Fibroblast of peridontal ligament (primary cell): ENCODE measurements around the gene RPTOR.
"Not testable (repeated sequence)": the region's sequence is repeated elsewhere in the genome, so short reads cannot be mapped to it uniquely, and the experiment has no call there.

Experiments used
- DNase-seq: peaks from one replicate; pipeline ENCODE4 v3.0.0-alpha.2; 2010; ENCODE audit errors: extremely low read depth

RPTOR gene

DNA sequence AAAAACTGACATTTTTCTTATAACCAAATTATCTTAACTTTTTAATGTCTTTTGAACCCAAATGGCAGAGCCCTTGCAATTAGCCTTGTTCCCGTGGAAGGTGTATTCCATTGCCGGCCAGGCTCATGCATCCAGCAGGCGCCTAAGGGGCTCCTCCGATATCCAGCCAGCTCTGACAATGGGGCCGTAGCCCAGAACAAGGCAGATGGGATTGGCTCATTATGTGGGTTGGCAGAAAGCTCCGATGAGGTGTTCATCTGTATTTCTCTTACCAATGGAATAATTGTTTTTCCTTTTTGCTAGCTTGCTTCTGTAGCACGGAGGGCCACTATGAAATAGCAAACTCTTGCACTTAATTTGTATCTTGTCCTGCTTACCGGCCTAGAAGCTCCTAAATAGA is 238.8 kb downstream of the RPTOR start:
- DNase-seq, result no peak

DNA sequence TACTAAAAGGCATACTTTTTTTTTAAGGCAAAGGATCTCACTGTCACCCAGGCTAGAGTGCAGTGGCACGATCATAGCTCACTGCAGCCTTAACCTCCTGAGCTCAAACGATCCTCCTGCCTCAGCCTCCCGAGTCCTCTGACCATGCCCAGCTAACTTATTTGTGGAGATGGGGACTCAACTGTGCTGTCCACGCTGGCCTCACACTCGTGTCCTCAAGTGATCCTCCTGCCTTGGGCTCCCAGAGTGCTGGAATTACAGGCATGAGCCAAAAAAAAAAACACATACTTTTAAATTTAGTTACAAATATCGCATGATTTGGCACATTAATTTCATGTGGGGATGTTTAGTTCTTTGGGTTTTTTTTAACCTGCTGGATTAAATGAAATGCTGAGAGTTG is 239.3 kb downstream of the RPTOR start:
- DNase-seq, result no peak

DNA sequence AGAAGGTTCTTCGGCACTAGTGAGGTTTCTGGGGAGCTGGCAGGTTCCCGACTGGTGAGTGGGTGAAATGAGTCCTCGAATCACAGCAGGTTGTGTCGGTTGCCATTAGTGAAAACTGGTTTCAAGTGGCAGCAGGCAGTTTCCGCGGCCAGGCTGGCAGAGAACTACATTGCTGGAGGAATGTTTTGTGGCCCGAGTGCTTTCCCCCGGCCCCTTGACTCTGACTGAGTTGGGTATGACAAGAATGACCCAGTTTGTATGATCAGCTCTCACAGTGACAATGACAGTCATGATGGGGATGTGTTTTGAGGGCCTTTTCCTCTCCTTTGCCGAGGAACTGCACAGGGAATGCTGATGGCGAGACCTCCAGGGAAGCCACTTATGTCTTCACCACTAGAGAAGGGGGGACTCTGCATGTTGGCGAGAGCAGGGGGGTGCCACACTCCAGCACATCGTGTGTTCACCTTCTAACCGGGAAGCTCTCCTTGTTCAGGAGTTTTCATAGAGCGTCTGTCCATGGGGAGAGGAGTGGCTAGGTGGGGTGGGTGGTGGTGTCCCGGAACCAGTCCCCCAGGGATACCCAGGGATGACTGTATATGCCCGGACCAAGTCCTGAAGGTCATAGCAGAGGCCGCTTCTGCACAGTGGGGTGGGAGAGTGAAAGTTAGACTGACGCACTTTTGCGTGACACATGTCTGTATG is 241.0 kb downstream of the RPTOR start:
- no peak for DNase-seq

DNA sequence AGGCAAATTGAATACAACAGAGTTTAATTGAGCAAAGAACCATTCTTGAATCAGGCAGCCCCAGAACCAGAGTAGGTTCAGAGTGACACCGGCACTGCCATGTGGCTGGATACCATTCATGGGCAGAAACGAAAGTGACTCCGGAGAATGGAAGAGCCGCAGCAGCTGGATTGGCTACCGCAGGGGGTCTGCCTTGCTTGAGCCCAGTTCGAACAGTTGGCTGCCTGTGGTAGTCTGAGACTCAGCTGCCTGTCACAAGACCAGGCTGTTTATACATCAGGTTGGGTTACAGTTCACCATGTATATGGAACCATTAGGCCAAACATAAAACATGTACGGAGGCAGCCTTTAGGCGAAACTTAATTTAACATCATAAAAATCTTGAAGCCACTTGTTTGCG is 241.8 kb downstream of the RPTOR start:
- no peak for DNase-seq

DNA sequence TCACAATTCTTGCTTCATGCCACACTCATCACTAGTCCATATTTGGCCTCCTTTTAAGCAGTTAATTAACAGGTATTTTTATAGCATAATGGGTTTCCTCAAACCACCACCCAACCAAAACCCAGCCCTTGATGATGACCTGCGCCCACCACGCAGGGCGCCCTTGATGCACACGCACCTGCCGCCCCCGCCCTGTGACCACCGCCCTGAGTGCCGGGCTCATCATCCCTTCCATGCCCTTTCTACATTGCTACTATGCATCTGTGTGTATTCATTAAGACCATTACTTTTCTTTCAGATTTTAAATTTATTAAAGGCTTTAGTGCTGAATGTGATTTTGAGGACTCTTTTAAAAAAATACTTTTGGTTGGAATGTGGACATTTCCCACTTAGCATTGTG is 242.2 kb downstream of the RPTOR start:
- no peak for DNase-seq

DNA sequence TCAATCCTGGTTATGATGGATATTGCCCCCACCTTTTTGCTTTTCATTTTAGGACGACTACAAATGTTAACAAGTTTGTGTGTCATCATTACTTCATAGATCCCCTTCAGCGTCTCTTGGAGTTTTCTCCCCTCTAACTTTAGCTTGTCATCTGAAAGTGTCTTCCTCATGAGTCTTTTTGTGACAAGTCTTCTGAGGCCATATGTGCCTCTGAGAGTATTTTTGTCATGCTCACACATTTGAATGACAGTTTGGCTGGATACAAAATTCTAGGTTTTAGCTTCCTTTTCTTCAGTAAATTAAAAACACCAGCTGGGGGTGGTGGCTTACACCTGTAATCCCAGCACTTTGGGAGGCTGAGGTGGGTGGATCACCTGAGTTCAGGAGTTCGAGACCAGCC is 243.2 kb downstream of the RPTOR start:
- DNase-seq, result no peak

DNA sequence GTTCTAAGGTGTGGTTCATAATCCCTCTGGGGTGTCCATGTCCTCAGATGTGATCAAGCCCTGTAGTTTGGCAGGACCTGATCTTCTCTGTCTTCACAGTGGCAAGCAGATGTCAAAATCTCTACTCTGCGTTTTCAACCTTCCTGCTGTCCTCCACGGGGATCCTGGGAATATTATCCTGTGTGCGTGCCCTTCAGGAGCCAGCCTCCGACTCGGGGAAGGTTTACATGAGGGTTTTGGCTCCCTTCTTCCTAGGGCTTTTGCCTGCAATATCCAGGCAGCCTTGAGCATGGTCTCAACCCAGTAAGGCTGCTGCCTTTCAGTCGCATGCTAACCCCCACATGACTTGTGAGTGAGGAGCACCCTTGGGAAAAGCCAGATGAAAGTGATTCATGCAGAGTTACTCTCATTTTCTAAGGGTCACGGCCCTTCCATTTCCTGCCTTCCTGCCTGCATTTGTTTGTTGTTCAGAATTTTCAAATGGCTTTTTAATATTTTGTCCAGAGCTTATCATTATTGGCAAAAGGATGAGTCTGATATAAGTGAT is 244.8 kb downstream of the RPTOR start:
- peak; percentile 96 for DNase-seq

DNA sequence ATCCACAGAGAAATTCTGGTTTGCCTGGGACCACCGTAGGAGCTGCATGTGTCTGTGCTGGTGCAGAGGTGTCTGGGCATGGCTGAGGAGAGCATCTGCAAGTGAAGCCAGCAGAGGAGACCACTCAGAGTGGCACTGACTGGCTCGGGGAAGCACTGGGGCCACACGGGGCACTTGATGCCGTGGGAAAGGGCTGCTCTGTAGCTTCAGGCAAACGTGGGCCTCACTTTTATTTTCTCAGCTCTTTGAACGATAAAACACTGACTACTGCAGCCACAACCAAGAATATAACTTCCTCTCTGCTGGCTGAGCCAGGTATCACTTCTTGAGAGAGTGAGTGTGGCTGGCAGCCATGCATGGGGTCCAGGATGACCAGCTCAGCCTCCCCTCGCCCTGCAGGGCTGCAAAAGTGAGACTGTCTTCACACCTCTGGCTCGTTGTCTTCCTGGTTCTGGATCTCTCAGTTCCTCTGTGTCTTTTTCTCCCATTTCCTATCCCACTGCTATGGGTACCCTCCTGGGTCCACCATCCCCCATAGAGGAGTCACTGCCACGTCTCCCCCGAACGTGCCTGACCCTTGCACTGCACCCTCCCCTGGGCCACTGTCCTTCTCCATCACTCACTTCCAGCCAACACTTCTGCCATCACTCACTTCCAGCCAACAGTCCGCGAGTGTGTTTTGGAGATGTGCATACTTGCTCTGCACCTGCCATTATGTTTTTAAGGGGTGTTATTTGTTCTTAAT is 245.6 kb downstream of the RPTOR start:
- DNase-seq, result no peak

DNA sequence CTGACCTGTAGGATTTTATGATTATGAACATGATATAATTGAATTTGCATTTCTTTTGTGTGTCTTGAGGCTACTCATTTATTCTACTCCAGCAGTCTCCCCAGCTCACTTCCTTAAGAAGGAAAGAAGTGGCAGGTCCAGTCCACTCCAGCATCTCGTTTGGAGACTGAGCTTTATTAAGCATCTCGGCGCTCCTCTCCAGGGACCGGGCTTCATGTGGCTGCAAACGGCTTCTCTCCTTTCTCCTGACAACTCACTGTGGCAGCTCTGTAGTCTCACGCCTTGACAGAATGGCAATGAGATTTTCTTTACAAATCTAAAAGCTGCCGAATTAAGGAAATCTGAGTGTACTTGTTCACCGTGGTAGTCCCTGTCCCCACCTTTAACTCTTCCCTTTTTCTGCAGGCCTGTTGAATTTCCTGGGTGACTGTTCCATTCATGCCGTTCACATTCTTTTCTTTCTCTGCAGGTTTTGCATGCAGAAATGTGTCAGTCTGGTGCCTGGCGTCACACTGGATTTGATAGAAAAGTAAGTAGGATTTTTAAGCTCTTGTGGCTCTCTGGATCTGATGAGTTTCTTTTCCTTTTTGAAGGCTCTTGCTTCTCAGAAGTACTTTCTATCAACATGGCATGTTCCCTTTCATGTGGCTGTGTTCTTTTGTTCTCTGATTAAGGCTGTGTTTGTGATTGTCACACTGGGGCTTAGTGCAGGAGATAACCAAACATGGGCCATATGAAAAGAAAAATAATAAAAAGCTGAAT is 246.5 kb downstream of the RPTOR start:
- DNase-seq, result no peak

DNA sequence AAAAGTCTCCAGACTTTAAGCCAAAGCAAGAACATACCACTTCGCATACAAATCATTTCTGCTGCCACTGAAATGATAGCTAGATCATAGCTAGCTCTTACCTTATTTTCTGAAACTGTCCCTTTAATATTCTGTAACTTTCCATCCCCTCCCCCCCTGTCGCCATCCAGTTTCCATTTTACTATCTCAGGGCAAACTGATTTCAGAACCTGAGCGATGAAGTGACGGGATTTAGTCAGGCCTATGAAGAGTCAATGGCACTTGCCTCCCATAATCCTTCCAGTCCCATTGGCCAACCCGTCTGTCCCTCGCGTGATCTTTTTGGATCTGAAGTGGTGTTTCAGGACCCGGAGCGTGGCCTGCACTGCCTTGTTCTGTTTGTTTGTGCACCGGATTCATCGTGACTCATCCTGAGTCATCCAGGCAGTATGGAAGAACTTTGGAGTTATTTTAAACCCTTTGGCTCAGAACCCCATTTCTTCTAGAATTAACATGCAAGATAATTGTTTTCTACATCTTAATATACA is 247.2 kb downstream of the RPTOR start:
- peak; percentile 96 for DNase-seq

DNA sequence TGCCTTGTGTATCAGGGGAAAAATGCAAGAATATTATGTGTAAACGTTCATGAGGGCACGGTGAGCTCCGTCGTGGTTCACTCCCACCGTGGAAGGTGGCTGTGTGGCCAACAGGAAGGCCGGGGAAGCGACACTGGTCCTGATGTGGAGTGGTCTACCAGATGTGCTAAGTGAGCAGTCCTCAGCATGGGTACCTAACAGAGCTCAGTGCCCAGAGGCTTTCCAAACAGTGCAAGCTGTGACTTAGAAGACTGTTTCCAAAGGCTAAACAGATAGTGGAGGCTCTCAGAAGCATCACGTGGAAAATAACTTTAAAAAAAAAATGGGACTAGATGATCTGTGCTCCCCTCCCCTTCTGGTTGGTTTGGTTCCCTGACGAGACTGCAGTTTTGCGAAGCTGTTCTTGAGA is 247.7 kb downstream of the RPTOR start:
- peak; percentile 15 for DNase-seq

DNA sequence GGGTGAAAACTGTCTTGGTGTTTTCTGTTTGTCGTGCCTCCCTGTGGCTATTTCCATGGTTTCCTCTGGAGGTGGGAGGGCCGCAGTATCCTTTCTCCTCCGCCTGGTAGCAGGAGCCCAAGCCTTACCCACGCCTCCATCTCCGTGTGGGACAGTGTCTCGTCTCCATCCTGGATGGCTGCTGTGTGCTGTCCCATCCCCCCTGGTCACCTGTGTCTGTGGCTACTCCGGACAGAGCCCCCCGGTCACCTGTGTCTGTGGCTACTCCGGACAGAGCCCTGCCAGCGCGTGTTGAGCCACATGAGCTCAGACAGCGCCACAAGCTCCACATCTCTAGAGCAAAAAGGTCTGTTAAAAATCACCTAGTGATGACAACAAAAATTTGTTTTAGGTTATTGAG is 248.8 kb downstream of the RPTOR start:
- DNase-seq, result no peak

DNA sequence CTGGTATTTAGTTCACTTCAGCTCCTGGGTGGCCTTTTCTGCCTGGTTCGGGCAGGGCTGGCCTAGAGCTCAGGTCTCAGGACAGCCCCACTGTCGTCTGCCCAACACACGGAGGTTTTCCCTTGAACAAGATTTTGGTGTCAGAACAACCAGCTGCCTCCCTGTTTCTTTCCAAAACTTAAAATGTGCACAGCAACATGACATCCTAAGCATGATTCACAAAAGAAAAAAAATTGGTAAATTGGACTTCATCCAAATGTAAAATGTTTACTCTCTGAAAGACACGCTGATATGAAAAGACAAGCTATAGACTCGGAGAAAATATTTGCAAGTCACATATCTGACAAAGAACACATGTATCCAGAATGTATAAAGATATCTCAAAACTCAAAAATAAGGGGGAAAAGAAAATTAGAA is 249.2 kb downstream of the RPTOR start:
- DNase-seq, result peak; percentile 69

DNA sequence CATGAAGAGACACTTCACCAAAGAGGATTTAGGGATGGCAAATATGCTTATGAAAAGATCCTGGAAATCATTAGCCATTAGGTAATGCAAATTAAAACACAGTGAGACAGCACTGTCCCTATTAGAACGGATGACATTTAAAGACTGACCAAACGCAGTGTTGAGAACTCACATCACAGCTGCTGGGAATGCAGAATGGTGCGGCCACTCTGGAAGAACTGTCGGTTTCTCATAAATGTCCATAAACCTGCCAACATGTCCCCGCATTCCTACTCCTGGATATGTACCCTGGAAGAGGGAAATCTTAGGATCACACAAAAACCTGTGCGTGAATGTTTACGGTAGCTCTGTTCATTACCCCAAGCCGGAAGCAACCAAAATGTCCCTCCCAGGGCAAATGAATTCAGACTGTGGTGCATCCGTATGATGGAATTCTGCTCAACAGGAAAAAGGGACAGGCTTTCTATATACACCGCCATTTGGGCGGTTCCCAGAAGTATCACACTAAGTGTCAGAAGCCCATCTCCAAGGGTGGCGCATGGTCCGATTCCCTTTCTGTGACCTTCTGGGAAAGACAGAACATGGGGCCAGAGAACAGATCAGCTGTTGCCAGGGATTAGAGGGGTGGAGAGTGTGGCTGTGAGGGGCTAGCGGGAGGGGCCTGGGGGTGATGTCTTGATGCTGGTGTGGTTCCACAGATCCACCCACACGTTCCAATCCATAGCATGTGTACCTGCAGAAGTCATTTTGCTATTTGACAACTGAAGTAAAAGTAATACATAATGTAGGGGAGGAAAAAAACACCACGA is 249.8 kb downstream of the RPTOR start:
- no peak for DNase-seq

DNA sequence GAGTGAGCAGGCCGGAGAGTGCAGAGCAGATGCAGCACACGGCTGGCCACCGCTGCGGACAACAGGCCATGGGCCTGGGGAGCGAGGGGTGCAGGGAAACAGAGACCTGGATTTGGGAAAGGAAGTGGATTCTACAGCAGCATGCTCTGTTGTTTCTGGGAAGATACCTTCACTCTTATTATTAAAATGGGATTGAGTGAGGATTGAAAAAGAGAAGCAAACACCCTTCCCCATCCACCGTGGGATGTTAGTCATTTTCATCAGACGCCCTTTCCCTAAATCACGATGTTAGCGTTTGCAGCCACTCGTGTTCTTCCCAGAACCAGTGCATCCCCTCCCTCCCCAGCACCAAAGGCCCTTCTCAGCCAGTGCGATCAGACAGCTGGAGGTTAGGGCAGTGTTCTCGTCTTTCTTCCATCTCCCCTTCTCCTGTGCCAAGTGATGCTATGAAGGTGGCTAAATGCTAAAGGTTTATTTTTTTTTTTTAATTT is 250.5 kb downstream of the RPTOR start:
- no peak for DNase-seq

DNA sequence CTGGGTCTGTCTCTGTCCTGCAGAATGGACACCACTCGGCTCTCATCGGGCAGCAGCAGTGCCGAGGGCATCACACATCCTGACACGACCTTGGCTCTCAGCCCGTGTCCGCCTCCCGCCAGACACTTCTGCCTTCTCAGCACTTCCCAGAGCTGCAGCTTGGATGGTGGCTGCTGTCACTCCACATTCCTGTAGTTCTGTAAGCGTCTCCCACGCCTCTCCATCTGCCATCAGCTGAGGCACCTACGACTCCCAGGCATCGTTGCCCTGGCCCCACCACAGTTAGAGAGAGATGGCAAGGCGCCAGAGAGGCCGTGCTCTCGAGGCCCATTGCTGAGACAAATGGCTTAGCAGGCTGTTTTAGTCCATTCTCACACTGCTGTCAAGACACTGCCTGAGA is 251.1 kb downstream of the RPTOR start:
- DNase-seq, result no peak

DNA sequence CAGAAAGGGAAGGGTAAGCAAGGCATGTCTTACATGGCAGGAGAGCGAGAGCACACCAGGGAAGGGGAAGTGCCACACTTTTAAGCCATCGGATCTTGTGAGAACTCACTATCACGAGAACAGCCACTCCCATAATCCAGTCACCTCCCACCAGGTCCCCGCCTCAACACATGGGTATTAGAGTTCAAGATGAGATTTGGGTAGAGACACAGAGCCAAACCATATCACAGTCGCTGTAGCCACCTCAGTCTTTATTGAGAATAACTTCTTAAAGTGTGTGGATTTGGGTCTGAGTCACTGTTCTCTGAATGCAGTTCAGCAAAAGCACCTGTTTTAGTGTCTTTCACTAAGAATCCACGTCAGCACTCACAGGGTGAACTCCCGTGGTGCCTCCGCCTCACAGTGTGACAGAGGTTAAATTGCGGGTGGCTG is 251.8 kb downstream of the RPTOR start:
- DNase-seq, result no peak

DNA sequence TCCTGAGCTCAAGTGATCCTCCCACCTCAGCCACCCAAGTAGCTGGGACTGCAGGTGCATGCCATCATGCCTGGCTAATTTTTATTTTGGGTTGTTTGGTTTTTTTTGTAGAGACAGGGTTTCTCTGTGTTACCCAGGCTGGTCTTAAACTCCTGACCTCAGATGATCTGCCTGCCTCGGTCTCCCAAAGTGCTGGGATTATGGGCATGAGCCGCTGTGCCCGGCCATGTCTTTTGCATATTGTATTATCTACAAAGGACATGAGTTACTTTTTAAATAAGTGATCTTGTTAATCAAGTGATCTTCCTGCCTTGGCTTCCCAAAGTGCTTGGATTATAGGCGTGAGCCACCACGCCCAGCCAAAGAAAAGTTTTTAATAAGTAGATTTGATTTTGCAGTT is 252.6 kb downstream of the RPTOR start:
- not testable (repeated sequence) for DNase-seq

DNA sequence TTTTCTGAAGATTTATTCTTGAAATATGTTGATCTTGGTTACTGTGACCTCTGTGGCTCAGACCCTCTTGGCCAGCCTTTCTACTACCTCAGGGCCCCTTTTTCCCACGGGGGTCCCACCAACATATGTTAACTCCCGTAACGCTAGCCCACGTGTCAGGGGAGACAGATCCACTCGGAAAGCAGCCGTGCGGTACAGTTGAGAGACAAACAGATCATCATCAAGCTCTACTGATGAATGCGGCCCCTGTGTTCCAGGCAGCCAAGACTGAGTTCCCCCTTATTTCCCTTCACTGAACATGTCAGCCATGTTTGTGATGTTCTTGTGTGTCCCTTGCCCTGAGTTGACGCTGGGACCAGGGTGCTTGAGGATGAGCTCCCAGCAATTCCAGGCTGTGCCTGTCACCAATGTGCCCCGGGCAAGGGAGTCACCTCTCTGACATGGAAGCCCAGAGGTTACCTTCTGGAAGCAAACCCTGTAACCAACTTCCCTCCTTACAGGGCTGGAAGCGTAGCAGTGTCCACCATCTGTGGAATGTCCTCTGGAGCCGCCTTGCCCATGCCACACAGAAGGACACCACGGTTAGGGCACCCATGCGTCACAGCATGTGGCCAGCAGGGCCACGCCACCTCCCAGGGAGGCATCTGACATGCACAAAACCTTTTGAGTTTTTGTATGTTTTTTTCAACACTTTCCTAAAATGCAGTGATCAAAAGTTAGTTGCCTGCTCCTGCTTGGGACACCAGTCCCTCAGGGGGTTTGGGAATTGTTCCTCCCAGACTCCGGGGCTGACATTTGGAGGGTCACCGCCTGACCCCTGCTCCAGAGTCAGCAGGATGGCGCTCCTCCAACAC is 253.3 kb downstream of the RPTOR start:
- no peak for DNase-seq
